ENCODE results near the gene NUDT9.

NUDT9 gene

GRCh38 chr4:87451537-87451936 is 29.2 kb downstream of the NUDT9 start:
- Histone ChIP-seq H3F3A (ENCODE audit: insufficient read depth, low read length) (no peaks in the 10 kb centered on the region), H4K20me1 (ENCODE audit: insufficient read depth, low read length) (no peaks in the 10 kb centered on the region), H3K4me2 (ENCODE audit: low read depth, low read length) (no peak overlapping the region), H3K36me3 (replicated peaks; ENCODE audit: insufficient read depth, low read length) (no peaks in the 10 kb centered on the region), H2AFZ (ENCODE audit: low read length) (no peak overlapping the region), H3K9me3 (replicated peaks; ENCODE audit: insufficient read depth, low read length) (no peaks in the 10 kb centered on the region), H3K4me3 (ENCODE audit: low read length) (no peak overlapping the region), H3K4me1 (ENCODE audit: low read length) (no peaks in the 10 kb centered on the region), H3K9me2 (replicated peaks; ENCODE audit: insufficient read depth, low read length) (no peaks in the 10 kb centered on the region), H3K9ac (ENCODE audit: low read length) (no peak overlapping the region), H3K79me2 (ENCODE audit: low read length) (no peaks in the 10 kb centered on the region), H3K27me3 (replicated peaks; ENCODE audit: insufficient read depth, low read length) (no peaks in the 10 kb centered on the region), H3K27ac (ENCODE audit: low read length) (no peak overlapping the region)
- no peak for DNase-seq
- TF ChIP-seq EZH2 (optimal IDR thresholded peaks at IDR 0.05; ENCODE audit: low read depth, low read length) (no peak), EZH2phosphoT487 (IDR thresholded peaks at IDR 0.05; ENCODE audit: low read length) (no peak)
- TF ChIP-seq, protein P1, sequence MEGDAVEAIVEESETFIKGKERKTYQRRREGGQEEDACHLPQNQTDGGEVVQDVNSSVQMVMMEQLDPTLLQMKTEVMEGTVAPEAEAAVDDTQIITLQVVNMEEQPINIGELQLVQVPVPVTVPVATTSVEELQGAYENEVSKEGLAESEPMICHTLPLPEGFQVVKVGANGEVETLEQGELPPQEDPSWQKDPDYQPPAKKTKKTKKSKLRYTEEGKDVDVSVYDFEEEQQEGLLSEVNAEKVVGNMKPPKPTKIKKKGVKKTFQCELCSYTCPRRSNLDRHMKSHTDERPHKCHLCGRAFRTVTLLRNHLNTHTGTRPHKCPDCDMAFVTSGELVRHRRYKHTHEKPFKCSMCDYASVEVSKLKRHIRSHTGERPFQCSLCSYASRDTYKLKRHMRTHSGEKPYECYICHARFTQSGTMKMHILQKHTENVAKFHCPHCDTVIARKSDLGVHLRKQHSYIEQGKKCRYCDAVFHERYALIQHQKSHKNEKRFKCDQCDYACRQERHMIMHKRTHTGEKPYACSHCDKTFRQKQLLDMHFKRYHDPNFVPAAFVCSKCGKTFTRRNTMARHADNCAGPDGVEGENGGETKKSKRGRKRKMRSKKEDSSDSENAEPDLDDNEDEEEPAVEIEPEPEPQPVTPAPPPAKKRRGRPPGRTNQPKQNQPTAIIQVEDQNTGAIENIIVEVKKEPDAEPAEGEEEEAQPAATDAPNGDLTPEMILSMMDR (IDR thresholded peaks at IDR 0.05; ENCODE audit: low read length): no peak

GRCh38 chr4:87458913-87459312 is 36.5 kb downstream of the NUDT9 start:
- no peaks in the 10 kb centered on the region for H4K20me1 ChIP-seq (ENCODE audit: insufficient read depth, low read length)
- no peaks in the 10 kb centered on the region for H3K9me3 ChIP-seq (replicated peaks; ENCODE audit: insufficient read depth, low read length)
- no peak overlapping the region for H3K4me3 ChIP-seq (ENCODE audit: low read length)
- H3K9me2 ChIP-seq (replicated peaks; ENCODE audit: insufficient read depth, low read length): no peaks in the 10 kb centered on the region
- H3K9ac ChIP-seq (ENCODE audit: low read length): no peak overlapping the region
- no peak overlapping the region for H3K4me2 ChIP-seq (ENCODE audit: low read depth, low read length)
- H3F3A ChIP-seq (ENCODE audit: insufficient read depth, low read length): no peaks in the 10 kb centered on the region
- H3K36me3 ChIP-seq (replicated peaks; ENCODE audit: insufficient read depth, low read length): no peaks in the 10 kb centered on the region
- no peaks in the 10 kb centered on the region for H3K27me3 ChIP-seq (replicated peaks; ENCODE audit: insufficient read depth, low read length)
- H3K4me1 ChIP-seq (ENCODE audit: low read length): no peaks in the 10 kb centered on the region
- no peaks in the 10 kb centered on the region for H3K79me2 ChIP-seq (ENCODE audit: low read length)
- DNase-seq: no peak
- H2AFZ ChIP-seq (ENCODE audit: low read length): no peak overlapping the region
- TF ChIP-seq, protein P1 (IDR thresholded peaks at IDR 0.05; ENCODE audit: low read length): no peak
- no peak for TF ChIP-seq EZH2phosphoT487 (IDR thresholded peaks at IDR 0.05; ENCODE audit: low read length)
- TF ChIP-seq EZH2 (optimal IDR thresholded peaks at IDR 0.05; ENCODE audit: low read depth, low read length): no peak
- H3K27ac ChIP-seq (ENCODE audit: low read length): no peak overlapping the region

DNA sequence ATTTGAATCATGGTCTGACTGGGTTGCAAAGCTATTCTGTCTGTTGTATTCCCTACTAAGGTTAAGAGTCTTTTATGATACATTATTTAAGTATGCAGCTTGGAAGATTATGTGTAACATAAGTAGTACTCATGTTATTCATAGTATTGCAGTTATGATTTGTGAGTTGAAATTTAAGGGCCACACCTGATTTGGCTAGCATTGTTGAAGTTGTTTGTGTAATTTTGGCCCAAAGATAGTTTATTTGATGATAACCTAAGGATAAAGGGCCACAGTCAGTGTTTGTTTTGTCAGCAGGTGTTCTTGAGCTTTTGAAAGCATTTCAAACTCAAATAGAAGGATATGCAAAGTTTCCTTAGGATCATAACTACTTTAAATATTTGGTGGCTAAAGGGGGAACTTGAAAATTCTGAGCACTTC is 38.9 kb downstream of the NUDT9 start:
- no peak overlapping the region for H2AFZ ChIP-seq (ENCODE audit: low read length)
- DNase-seq: no peak
- no peaks in the 10 kb centered on the region for H3K36me3 ChIP-seq (replicated peaks; ENCODE audit: insufficient read depth, low read length)
- no peaks in the 10 kb centered on the region for H3K9me3 ChIP-seq (replicated peaks; ENCODE audit: insufficient read depth, low read length)
- no peaks in the 10 kb centered on the region for H3F3A ChIP-seq (ENCODE audit: insufficient read depth, low read length)
- no peak overlapping the region for H3K27ac ChIP-seq (ENCODE audit: low read length)
- H3K4me1 ChIP-seq (ENCODE audit: low read length): no peaks in the 10 kb centered on the region
- H3K9ac ChIP-seq (ENCODE audit: low read length): no peak overlapping the region
- TF ChIP-seq EZH2 (optimal IDR thresholded peaks at IDR 0.05; ENCODE audit: low read depth, low read length) (no peak), EZH2phosphoT487 (IDR thresholded peaks at IDR 0.05; ENCODE audit: low read length) (no peak)
- TF ChIP-seq, protein P1 (IDR thresholded peaks at IDR 0.05; ENCODE audit: low read length): no peak
- no peaks in the 10 kb centered on the region for H3K79me2 ChIP-seq (ENCODE audit: low read length)
- H3K9me2 ChIP-seq (replicated peaks; ENCODE audit: insufficient read depth, low read length): no peaks in the 10 kb centered on the region
- no peak overlapping the region for H3K4me2 ChIP-seq (ENCODE audit: low read depth, low read length)
- H3K4me3 ChIP-seq (ENCODE audit: low read length): no peak overlapping the region
- no peaks in the 10 kb centered on the region for H4K20me1 ChIP-seq (ENCODE audit: insufficient read depth, low read length)
- no peaks in the 10 kb centered on the region for H3K27me3 ChIP-seq (replicated peaks; ENCODE audit: insufficient read depth, low read length)

Measured in MM.1S (cell line).